Measurements from ENCODE around the gene SLC6A7.
A peak's percentile ranks its signal among the peaks of the same experiment; 100 is the strongest.

The SLC6A7 gene

GRCh38 chr5:150248946-150249345 lies 59.1 kb downstream of the SLC6A7 start:
- DNase-seq (ENCODE audit: insufficient read length, low spot score), result no peak
- TF ChIP-seq SPI1 (IDR thresholded peaks at IDR 0.05; ENCODE audit: low read depth, low read length), result no peak
- no peak for TF ChIP-seq PAX5 (IDR thresholded peaks at IDR 0.05; ENCODE audit: insufficient read depth, low read length, severe bottlenecking)
- TF ChIP-seq POLR2A (IDR thresholded peaks at IDR 0.05; ENCODE audit: low read depth, low read length), result no peak
- no peak for TF ChIP-seq POU2F2 (IDR thresholded peaks at IDR 0.05; ENCODE audit: low read depth, low read length)
- no peak for TF ChIP-seq TAF1 (IDR thresholded peaks at IDR 0.05; ENCODE audit: low read depth, low read length)
- TF ChIP-seq POLR2AphosphoS5 (IDR thresholded peaks at IDR 0.05; ENCODE audit: low read depth, low read length), result no peak
- FAIRE-seq, result no peak

- FAIRE-seq (no peak), DNase-seq (ENCODE audit: insufficient read length, low spot score) (no peak)
- TF ChIP-seq POLR2AphosphoS5 (IDR thresholded peaks at IDR 0.05; ENCODE audit: low read depth, low read length) (no peak), POLR2A (IDR thresholded peaks at IDR 0.05; ENCODE audit: low read depth, low read length) (no peak), SPI1 (IDR thresholded peaks at IDR 0.05; ENCODE audit: low read depth, low read length) (no peak)
Observed at GRCh38 chr5:150249744-150250143, 59.9 kb downstream of the SLC6A7 start.

- DNase-seq (ENCODE audit: insufficient read length, low spot score), result no peak
- no peak for FAIRE-seq
- no peak for TF ChIP-seq PAX5 (IDR thresholded peaks at IDR 0.05; ENCODE audit: insufficient read depth, low read length, severe bottlenecking)
- no peak for TF ChIP-seq POU2F2 (IDR thresholded peaks at IDR 0.05; ENCODE audit: low read depth, low read length)
- no peak for TF ChIP-seq POLR2AphosphoS5 (IDR thresholded peaks at IDR 0.05; ENCODE audit: low read depth, low read length)
- no peak for TF ChIP-seq SPI1 (IDR thresholded peaks at IDR 0.05; ENCODE audit: low read depth, low read length)
- no peak for TF ChIP-seq TAF1 (IDR thresholded peaks at IDR 0.05; ENCODE audit: low read depth, low read length)
- no peak for TF ChIP-seq POLR2A (IDR thresholded peaks at IDR 0.05; ENCODE audit: low read depth, low read length)
Observed at GRCh38 chr5:150251504-150251903, 61.6 kb downstream of the SLC6A7 start.

- no peak for DNase-seq (ENCODE audit: insufficient read length, low spot score)
- FAIRE-seq, result no peak
Observed at GRCh38 chr5:150252489-150252888, 62.6 kb downstream of the SLC6A7 start.

GRCh38 chr5:150253416-150254208 lies 63.8 kb downstream of the SLC6A7 start:
- no peak for TF ChIP-seq POLR2AphosphoS5 (IDR thresholded peaks at IDR 0.05; ENCODE audit: low read depth, low read length)
- TF ChIP-seq SPI1 (IDR thresholded peaks at IDR 0.05; ENCODE audit: low read depth, low read length), result peak; percentile 43; the same call in 1 of the 2 replicates
- TF ChIP-seq POLR2A (IDR thresholded peaks at IDR 0.05; ENCODE audit: low read depth, low read length), result no peak
- no peak for TF ChIP-seq PAX5 (IDR thresholded peaks at IDR 0.05; ENCODE audit: insufficient read depth, low read length, severe bottlenecking)
- DNase-seq (ENCODE audit: insufficient read length, low spot score), result no peak
- FAIRE-seq, result no peak

More at GRCh38 chr5:150252489-150252888, 62.6 kb downstream of the SLC6A7 start:
- TF ChIP-seq PAX5 (IDR thresholded peaks at IDR 0.05; ENCODE audit: insufficient read depth, low read length, severe bottlenecking) (no peak), POLR2A (IDR thresholded peaks at IDR 0.05; ENCODE audit: low read depth, low read length) (no peak), TAF1 (IDR thresholded peaks at IDR 0.05; ENCODE audit: low read depth, low read length) (no peak), SPI1 (IDR thresholded peaks at IDR 0.05; ENCODE audit: low read depth, low read length) (no peak), POLR2AphosphoS5 (IDR thresholded peaks at IDR 0.05; ENCODE audit: low read depth, low read length) (no peak), POU2F2 (IDR thresholded peaks at IDR 0.05; ENCODE audit: low read depth, low read length) (no peak)

DNA sequence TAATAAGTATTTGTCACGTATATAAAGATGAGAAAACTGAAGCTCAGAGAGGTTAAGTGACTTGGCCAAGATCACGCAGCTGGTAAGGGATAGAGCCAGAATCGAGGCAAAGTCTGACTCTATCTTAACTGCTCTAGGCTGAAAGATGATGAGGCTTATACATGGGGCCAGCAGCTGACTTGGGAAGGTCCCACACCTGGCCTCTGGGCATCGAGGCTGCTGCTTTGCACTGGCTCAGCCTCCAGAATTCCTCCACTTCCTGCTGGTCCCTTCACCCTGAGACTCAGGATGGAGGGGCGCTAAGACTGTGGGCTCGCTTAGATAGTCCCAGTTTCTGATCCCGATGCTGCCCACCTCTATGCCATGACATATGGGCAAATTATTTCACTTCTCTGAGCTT lies 64.5 kb downstream of the SLC6A7 start:
- TF ChIP-seq POLR2AphosphoS5 (IDR thresholded peaks at IDR 0.05; ENCODE audit: low read depth, low read length) (no peak), SPI1 (IDR thresholded peaks at IDR 0.05; ENCODE audit: low read depth, low read length) (no peak), TAF1 (IDR thresholded peaks at IDR 0.05; ENCODE audit: low read depth, low read length) (no peak), POLR2A (IDR thresholded peaks at IDR 0.05; ENCODE audit: low read depth, low read length) (no peak), POU2F2 (IDR thresholded peaks at IDR 0.05; ENCODE audit: low read depth, low read length) (no peak), PAX5 (IDR thresholded peaks at IDR 0.05; ENCODE audit: insufficient read depth, low read length, severe bottlenecking) (no peak)
- DNase-seq (ENCODE audit: insufficient read length, low spot score) (no peak), FAIRE-seq (no peak)

DNA sequence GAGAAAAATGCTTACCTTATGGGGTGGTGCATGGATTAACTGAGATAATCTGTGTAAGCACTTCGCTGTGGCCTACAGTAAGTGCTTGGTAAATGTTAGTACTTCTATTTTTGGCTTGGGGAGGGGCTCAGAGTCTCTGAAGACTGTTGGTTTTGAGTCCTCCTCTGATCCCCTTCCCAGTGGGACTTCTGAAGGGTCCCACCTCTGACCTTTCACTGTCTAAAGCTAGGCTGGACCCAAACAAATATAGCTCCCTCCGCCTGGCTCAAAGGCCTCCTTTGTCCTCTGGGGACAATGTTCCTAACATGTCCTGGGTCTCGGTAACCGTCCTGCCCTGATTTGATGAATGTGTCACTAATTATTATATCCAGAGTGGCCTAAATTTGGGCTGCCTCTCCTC lies 64.9 kb downstream of the SLC6A7 start:
- no peak for FAIRE-seq
- no peak for TF ChIP-seq POLR2AphosphoS5 (IDR thresholded peaks at IDR 0.05; ENCODE audit: low read depth, low read length)
- TF ChIP-seq SPI1 (IDR thresholded peaks at IDR 0.05; ENCODE audit: low read depth, low read length), result no peak
- no peak for TF ChIP-seq PAX5 (IDR thresholded peaks at IDR 0.05; ENCODE audit: insufficient read depth, low read length, severe bottlenecking)
- no peak for TF ChIP-seq TAF1 (IDR thresholded peaks at IDR 0.05; ENCODE audit: low read depth, low read length)
- TF ChIP-seq POLR2A (IDR thresholded peaks at IDR 0.05; ENCODE audit: low read depth, low read length), result no peak
- no peak for TF ChIP-seq POU2F2 (IDR thresholded peaks at IDR 0.05; ENCODE audit: low read depth, low read length)
- DNase-seq (ENCODE audit: insufficient read length, low spot score), result no peak

GRCh38 chr5:150255659-150256409 lies 66.0 kb downstream of the SLC6A7 start:
- no peak for FAIRE-seq
- TF ChIP-seq POLR2A (IDR thresholded peaks at IDR 0.05; ENCODE audit: low read depth, low read length) (no peak), TAF1 (IDR thresholded peaks at IDR 0.05; ENCODE audit: low read depth, low read length) (no peak), PAX5 (IDR thresholded peaks at IDR 0.05; ENCODE audit: insufficient read depth, low read length, severe bottlenecking) (no peak), POLR2AphosphoS5 (IDR thresholded peaks at IDR 0.05; ENCODE audit: low read depth, low read length) (no peak), SPI1 (IDR thresholded peaks at IDR 0.05; ENCODE audit: low read depth, low read length) (no peak), POU2F2 (IDR thresholded peaks at IDR 0.05; ENCODE audit: low read depth, low read length) (no peak)
- DNase-seq (ENCODE audit: insufficient read length, low spot score), result no peak

DNA sequence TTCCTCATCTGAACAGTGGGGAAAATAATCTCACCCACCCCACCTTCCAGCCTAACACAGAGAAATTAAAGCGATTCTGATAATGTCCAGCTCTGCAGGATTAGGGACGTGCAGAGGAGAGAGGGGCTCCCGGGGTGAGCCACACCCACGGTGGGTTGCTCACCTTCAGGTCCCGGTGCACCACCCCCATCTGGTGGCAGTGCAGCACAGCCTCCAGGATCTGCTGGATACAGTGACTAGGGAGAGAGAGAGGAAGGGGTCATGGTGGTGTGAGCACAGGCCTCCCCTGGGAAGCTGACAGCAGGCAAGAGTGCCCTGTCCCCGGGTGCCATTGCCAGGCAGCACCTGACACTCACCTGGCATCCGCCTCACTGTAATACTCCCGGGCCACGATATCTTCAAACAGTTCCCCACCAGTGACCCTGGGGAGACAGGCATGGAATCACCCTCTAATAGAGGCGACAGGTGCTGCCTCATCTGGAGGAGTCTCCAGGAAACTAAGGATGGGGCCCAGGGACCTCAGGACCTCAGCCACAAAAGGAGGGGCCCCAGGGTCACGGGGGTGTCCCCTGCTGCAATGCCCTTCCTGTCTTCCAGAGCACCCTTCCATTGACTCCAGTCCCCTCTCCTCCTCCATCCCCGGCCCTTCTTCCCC lies 66.7 kb downstream of the SLC6A7 start:
- DNase-seq (ENCODE audit: insufficient read length, low spot score) (no peak), FAIRE-seq (no peak)
- TF ChIP-seq POU2F2 (IDR thresholded peaks at IDR 0.05; ENCODE audit: low read depth, low read length) (no peak), PAX5 (IDR thresholded peaks at IDR 0.05; ENCODE audit: insufficient read depth, low read length, severe bottlenecking) (no peak), TAF1 (IDR thresholded peaks at IDR 0.05; ENCODE audit: low read depth, low read length) (no peak), POLR2AphosphoS5 (IDR thresholded peaks at IDR 0.05; ENCODE audit: low read depth, low read length) (no peak), SPI1 (IDR thresholded peaks at IDR 0.05; ENCODE audit: low read depth, low read length) (no peak), POLR2A (IDR thresholded peaks at IDR 0.05; ENCODE audit: low read depth, low read length) (no peak)
